ENCODE results near the gene DPP4. TPM values are rescaled to one million over a fixed set of nuclear protein-coding genes. Genes with fewer than 3 reads are reported as not detected.
A peak's percentile ranks its signal among the peaks of the same experiment; 100 is the strongest.

DPP4 gene
- total RNA-seq, 1 experiment from 2014 or later = 23.3 TPM

DNA sequence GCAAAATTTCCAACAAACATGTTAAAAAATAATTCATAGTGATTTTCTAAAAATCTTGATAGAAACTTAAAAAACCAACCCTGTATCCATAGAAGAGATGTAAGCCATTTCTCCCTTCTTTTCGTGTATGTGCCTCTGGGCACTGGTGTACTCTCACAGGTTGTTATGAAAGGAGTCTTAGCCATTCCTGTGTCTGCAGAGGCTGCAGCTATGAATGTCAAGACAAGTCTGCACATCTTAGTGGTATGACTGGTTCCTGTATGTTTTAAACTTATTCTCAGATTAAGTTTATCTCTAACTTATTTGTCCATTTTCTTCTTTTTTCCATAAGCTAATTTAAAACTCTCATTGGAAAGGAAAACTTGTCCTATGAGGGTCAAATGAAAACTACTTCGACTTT is 84.0 kb downstream of the DPP4 start:
- intact Hi-C loops (cut with micrococcal nuclease) = no loop called here
- ATAC-seq (no peak), DNase-seq (no peak)
- no peaks in the 10 kb centered on the region for H3F3A ChIP-seq (ENCODE audit: low read length, unreplicated experiment)
- no peaks in the 10 kb centered on the region for H3K79me2 ChIP-seq (ENCODE audit: low read length)
- CTCF ChIA-PET = no interaction called here
- no peaks in the 10 kb centered on the region for H4K20me1 ChIP-seq (ENCODE audit: low read length)
- H3K27ac ChIP-seq (ENCODE audit: low read length) = no peak overlapping the region
- peaks cover 24% of the 10 kb centered on the region for H3K4me1 ChIP-seq (ENCODE audit: insufficient read depth, low read length)
- H3K4me2 ChIP-seq (ENCODE audit: low read length) = no peak overlapping the region
- no peaks in the 10 kb centered on the region for H3K36me3 ChIP-seq (ENCODE audit: low read depth, low read length)
- TF ChIP-seq EZH2 (IDR thresholded peaks at IDR 0.05; ENCODE audit: low read length, unreplicated experiment) (no peak), EZH2phosphoT487 (IDR thresholded peaks at IDR 0.05; ENCODE audit: borderline replicate concordance, low read length) (no peak)
- TF ChIP-seq, protein P1, sequence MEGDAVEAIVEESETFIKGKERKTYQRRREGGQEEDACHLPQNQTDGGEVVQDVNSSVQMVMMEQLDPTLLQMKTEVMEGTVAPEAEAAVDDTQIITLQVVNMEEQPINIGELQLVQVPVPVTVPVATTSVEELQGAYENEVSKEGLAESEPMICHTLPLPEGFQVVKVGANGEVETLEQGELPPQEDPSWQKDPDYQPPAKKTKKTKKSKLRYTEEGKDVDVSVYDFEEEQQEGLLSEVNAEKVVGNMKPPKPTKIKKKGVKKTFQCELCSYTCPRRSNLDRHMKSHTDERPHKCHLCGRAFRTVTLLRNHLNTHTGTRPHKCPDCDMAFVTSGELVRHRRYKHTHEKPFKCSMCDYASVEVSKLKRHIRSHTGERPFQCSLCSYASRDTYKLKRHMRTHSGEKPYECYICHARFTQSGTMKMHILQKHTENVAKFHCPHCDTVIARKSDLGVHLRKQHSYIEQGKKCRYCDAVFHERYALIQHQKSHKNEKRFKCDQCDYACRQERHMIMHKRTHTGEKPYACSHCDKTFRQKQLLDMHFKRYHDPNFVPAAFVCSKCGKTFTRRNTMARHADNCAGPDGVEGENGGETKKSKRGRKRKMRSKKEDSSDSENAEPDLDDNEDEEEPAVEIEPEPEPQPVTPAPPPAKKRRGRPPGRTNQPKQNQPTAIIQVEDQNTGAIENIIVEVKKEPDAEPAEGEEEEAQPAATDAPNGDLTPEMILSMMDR (conservative IDR thresholded peaks at IDR 0.05; ENCODE audit: low read depth, low read length) = no peak
- no TSS peak for BruUV-seq (replicated peaks)
- no peak overlapping the region for H3K9ac ChIP-seq (ENCODE audit: low read length)
- no peaks in the 10 kb centered on the region for H3K9me3 ChIP-seq (ENCODE audit: low read length)
- H2AFZ ChIP-seq (ENCODE audit: low read length) = no peak overlapping the region
- no peaks in the 10 kb centered on the region for H3K27me3 ChIP-seq (ENCODE audit: low read length)
- POLR2A ChIA-PET (ENCODE audit: unreplicated experiment) = no interaction called here
- no peak overlapping the region for H3K4me3 ChIP-seq (ENCODE audit: low read length)
- no peaks in the 10 kb centered on the region for H3K9me2 ChIP-seq (replicated peaks; ENCODE audit: low read length)

DNA sequence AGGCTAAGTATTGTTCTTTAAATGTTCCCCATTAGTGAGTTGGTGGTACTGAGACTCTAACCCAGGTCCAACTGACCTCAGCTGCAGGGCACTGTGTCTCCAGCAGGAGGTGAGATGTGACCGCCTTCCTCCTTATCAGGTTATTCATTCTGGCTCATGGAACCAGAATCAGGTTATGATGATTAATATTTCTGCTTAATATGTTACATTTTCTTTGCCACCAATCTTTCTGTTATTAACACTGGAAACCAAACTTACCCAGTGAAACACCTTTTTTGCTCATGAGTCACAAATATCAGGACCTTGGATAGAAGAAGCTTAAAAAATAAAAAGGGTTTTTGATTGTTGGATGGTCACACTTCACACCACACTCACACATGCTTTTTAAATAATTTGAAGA is 85.4 kb downstream of the DPP4 start:
- CTCF ChIA-PET = no interaction called here
- ATAC-seq (no peak), DNase-seq (peak; percentile 19)

DNA sequence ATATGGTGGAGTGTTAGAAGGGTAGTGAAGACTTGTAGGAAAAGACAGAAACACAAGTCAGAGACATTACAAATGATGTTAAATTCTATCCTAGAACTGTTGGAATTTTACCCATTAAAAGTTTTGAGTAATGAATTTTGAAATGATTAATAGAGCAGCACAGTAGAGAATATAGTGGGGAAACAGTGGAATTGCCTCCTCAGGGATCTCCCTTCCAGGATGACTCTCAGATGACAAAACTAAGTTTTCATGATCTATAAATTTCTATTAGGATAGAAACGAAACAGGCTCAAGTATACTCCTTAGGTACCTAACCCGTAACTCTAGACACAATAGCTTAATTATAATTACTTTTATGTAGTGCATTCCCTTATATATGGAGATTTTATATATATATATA is 86.7 kb downstream of the DPP4 start:
- ChIA-PET POLR2A (ENCODE audit: unreplicated experiment) (no interaction called here), CTCF (no interaction called here)
- intact Hi-C loops (cut with micrococcal nuclease) = no loop called here
- H3K4me3 ChIP-seq (ENCODE audit: low read length) = no peak overlapping the region
- H3K9me3 ChIP-seq (ENCODE audit: low read length) = no peaks in the 10 kb centered on the region
- ATAC-seq = no peak
- H3K9ac ChIP-seq (ENCODE audit: low read length) = no peak overlapping the region
- no peak overlapping the region for H2AFZ ChIP-seq (ENCODE audit: low read length)
- H3K9me2 ChIP-seq (replicated peaks; ENCODE audit: low read length) = no peaks in the 10 kb centered on the region
- no peaks in the 10 kb centered on the region for H4K20me1 ChIP-seq (ENCODE audit: low read length)
- no TSS peak for BruUV-seq (replicated peaks)
- no peak for TF ChIP-seq EZH2phosphoT487 (IDR thresholded peaks at IDR 0.05; ENCODE audit: borderline replicate concordance, low read length)
- TF ChIP-seq EZH2 (IDR thresholded peaks at IDR 0.05; ENCODE audit: low read length, unreplicated experiment) = no peak
- TF ChIP-seq, protein P1 (conservative IDR thresholded peaks at IDR 0.05; ENCODE audit: low read depth, low read length) = no peak
- no peaks in the 10 kb centered on the region for H3F3A ChIP-seq (ENCODE audit: low read length, unreplicated experiment)
- no peaks in the 10 kb centered on the region for H3K36me3 ChIP-seq (ENCODE audit: low read depth, low read length)
- no peak for DNase-seq
- no peaks in the 10 kb centered on the region for H3K27me3 ChIP-seq (ENCODE audit: low read length)
- H3K79me2 ChIP-seq (ENCODE audit: low read length) = no peaks in the 10 kb centered on the region
- no peak overlapping the region for H3K27ac ChIP-seq (ENCODE audit: low read length)
- H3K4me2 ChIP-seq (ENCODE audit: low read length) = no peak overlapping the region
- H3K4me1 ChIP-seq (ENCODE audit: insufficient read depth, low read length) = peaks cover 39% of the 10 kb centered on the region

More for the DNA sequence above, 85.4 kb downstream of the DPP4 start:
- Histone ChIP-seq H3K36me3 (ENCODE audit: low read depth, low read length) (no peaks in the 10 kb centered on the region), H3K9ac (ENCODE audit: low read length) (no peak overlapping the region), H3K4me2 (ENCODE audit: low read length) (no peak overlapping the region), H3K9me3 (ENCODE audit: low read length) (no peaks in the 10 kb centered on the region), H3K4me1 (ENCODE audit: insufficient read depth, low read length) (peaks cover 33% of the 10 kb centered on the region), H3K27me3 (ENCODE audit: low read length) (no peaks in the 10 kb centered on the region), H3K27ac (ENCODE audit: low read length) (no peak overlapping the region), H2AFZ (ENCODE audit: low read length) (no peak overlapping the region), H3K79me2 (ENCODE audit: low read length) (no peaks in the 10 kb centered on the region), H4K20me1 (ENCODE audit: low read length) (no peaks in the 10 kb centered on the region), H3F3A (ENCODE audit: low read length, unreplicated experiment) (no peaks in the 10 kb centered on the region), H3K9me2 (replicated peaks; ENCODE audit: low read length) (no peaks in the 10 kb centered on the region), H3K4me3 (ENCODE audit: low read length) (no peak overlapping the region)
- TF ChIP-seq, protein P1 (conservative IDR thresholded peaks at IDR 0.05; ENCODE audit: low read depth, low read length) = peak; percentile 44
- no peak for TF ChIP-seq EZH2 (IDR thresholded peaks at IDR 0.05; ENCODE audit: low read length, unreplicated experiment)
- POLR2A ChIA-PET (ENCODE audit: unreplicated experiment) = no interaction called here
- no TSS peak for BruUV-seq (replicated peaks)
- intact Hi-C loops (cut with micrococcal nuclease) = no loop called here

All from PC-3 (cell line).